Esophagus (tissue), 2 donors: ENCODE measurements around the gene MSRB3. TPM values are rescaled to one million over a fixed set of nuclear protein-coding genes. Genes with fewer than 3 reads are reported as not detected.

Experiments used
- H3K27ac ChIP-seq, 2 donors: one replicate each; pipeline ENCODE4 v1.5.1; 2013; ENCODE audit warnings: low read depth in 2 of 2, mild to moderate bottlenecking in 2 of 2, inconsistent platforms in 1 of 2, low read length in 1 of 2, moderate library complexity in 1 of 2
- H3K27me3 ChIP-seq, 2 donors: one replicate each; pipeline ENCODE4 v1.6.1; 2013; ENCODE audit warnings: low read length in 2 of 2, control low read depth in 1 of 2, mild to moderate bottlenecking in 1 of 2; ENCODE audit not compliant: insufficient read depth in 2 of 2, control insufficient read depth in 1 of 2
- H3K36me3 ChIP-seq, 2 donors: one replicate each; pipeline ENCODE4 v1.6.1; 2013; ENCODE audit warnings: low read length in 1 of 2; ENCODE audit not compliant: control insufficient read depth in 2 of 2, insufficient read depth in 2 of 2
- H3K4me1 ChIP-seq, 2 donors: one replicate each; pipeline ENCODE4 v1.6.1; 2013; ENCODE audit warnings: low read length in 1 of 2; ENCODE audit not compliant: control insufficient read depth in 2 of 2, insufficient read depth in 2 of 2
- H3K4me3 ChIP-seq, 2 donors: one replicate each; pipeline ENCODE4 v1.5.1; 2013; ENCODE audit warnings: low read length in 2 of 2, mild to moderate bottlenecking in 2 of 2, low read depth in 1 of 2, moderate library complexity in 1 of 2
- H3K9me3 ChIP-seq, 2 donors: one replicate each; pipeline ENCODE4 v1.6.1; 2013; ENCODE audit warnings: mild to moderate bottlenecking in 2 of 2, low read depth in 1 of 2, low read length in 1 of 2, moderate library complexity in 1 of 2; ENCODE audit not compliant: control insufficient read depth in 2 of 2, insufficient read depth in 1 of 2
- WGBS, 2 donors: extraction: QIAGEN DNeasy Blood & Tissue Kit; methylation state at CpG; one replicate each; pipeline ENCODE4 v1.1.7; 2013; 5-methylcytosine and 5-hydroxymethylcytosine counted together
- polyA plus RNA-seq, 2 donors: library from polyadenylated mRNA; stranded (reverse); fragments of 200-250 nt; gene quantifications; one replicate each; pipeline ENCODE4 v1.2.3, GENCODE V29; 2013
- donor health status: healthy with polysubstance abuse.
- donor health status: Bipolar disorder and iron deficiency.

The MSRB3 gene
- polyA plus RNA-seq, 2 donors, result 5.4 to 14.8 TPM

DNA sequence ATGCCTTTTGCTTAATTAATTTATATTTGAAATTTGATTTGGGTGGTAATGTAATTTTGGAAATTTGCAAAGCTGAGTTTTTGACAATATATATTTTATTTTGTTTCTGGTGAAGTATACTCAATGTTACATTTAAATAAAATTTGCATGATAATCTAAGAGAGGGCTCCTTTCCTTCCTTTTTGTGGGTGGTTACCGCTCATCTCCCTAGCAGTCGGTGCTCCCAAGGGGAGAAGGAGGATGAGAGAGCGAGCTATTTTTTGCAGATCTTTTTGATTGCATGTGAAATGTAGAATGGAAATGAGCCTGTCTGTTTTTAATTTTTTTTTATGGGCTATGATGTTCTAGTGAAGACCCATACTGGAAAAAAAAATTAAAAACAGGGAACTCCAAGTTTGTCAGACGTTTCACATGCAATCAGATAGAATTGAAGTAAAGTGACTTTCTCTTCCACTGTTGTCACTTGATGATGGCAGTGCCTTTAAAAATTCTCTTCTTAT is 39.8 kb downstream of the MSRB3 start:
- WGBS, 2 donors, result 84 to 86% methylated on average over 4 of the region's 4 CpGs
- no peaks in the 10 kb centered on the region for H3K9me3 ChIP-seq
- H3K4me3 ChIP-seq, result no peak overlapping the region
- H3K36me3 ChIP-seq, result no peaks in the 10 kb centered on the region
- no peaks in the 10 kb centered on the region for H3K27me3 ChIP-seq
- no peaks in the 10 kb centered on the region for H3K4me1 ChIP-seq
- H3K27ac ChIP-seq, result no peak overlapping the region

DNA sequence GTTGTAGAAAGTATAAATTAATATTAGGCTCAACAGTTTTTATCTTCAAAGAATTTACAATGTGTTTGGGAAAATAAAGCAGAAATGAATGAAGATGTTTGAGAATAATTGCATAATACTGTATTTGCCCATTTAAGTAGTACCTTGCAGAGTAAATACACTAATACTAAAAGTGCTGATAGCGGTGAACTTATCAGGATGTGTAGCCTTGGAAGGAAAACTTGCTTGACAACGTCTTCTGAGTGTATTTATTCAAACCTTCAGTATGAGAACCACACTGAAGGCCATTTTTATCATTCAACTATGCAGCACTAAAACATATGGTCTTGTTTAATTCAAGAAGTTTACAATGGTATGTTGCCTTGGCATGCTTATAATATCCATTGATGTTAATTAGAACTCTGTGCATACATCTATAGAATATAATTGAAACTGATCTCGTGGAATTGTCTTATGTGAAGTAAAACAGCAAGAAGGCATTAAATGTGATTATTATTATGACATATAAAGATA is 41.3 kb downstream of the MSRB3 start:
- H3K4me1 ChIP-seq, result no peaks in the 10 kb centered on the region
- no peak overlapping the region for H3K27ac ChIP-seq
- WGBS, 2 donors, result 56 to 82% methylated on average over 3 of the region's 3 CpGs
- H3K36me3 ChIP-seq, result no peaks in the 10 kb centered on the region
- H3K27me3 ChIP-seq, result no peaks in the 10 kb centered on the region
- H3K9me3 ChIP-seq, result no peaks in the 10 kb centered on the region
- H3K4me3 ChIP-seq, result no peak overlapping the region

DNA sequence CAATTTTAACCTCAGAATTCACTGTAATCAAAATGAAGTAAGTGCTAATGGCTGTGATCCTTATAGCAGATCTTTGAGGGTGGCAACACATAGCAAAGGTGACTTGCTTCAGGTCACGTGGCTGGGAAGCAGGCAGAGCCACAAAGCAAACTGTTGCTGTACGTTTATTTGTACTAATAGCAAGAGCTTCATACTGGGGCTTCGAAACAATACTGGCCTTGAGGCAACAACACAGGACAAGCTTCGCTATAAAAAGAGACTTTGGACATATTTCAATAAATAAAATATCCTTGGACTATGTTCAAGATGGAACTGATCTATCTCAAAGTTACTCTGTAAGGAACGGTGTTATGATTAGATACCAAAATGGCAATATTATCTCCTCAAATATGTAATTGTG is 44.6 kb downstream of the MSRB3 start:
- Histone ChIP-seq H3K27ac (no peak overlapping the region), H3K27me3 (no peaks in the 10 kb centered on the region), H3K36me3 (no peaks in the 10 kb centered on the region), H3K4me3 (no peak overlapping the region), H3K9me3 (no peaks in the 10 kb centered on the region), H3K4me1 (no peaks in the 10 kb centered on the region)
- WGBS, 2 donors, result 39% methylated on average over 5 of the region's 5 CpGs

DNA sequence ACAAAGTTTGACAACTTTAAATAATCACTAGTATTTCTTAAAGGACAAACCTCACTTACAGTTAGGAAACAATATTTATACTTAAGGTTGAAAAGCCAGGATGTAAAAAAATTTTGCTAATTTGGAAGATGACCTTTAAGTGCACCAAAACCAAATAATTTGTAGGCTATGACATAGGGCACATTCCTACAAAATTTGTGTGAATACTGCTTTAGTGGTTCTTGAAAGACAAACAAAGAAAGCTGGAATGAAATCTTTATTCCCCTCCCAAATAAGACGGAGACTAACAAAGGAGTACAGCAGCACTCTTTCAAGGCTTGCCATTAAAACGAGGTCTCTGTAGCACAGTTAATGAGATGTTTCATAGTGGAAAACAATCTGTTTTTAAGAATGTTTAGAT is 45.6 kb downstream of the MSRB3 start:
- no peaks in the 10 kb centered on the region for H3K9me3 ChIP-seq
- no peaks in the 10 kb centered on the region for H3K4me1 ChIP-seq
- no peak overlapping the region for H3K4me3 ChIP-seq
- no peaks in the 10 kb centered on the region for H3K27me3 ChIP-seq
- H3K36me3 ChIP-seq, result no peaks in the 10 kb centered on the region
- no peak overlapping the region for H3K27ac ChIP-seq
- 45 to 51% methylated on average over 2 of the region's 2 CpGs for WGBS, 2 donors

- 82 to 88% methylated on average over 3 of the region's 3 CpGs for WGBS, 2 donors
- Histone ChIP-seq H3K27me3 (no peaks in the 10 kb centered on the region), H3K27ac (no peak overlapping the region), H3K36me3 (no peaks in the 10 kb centered on the region), H3K4me3 (no peak overlapping the region), H3K9me3 (no peaks in the 10 kb centered on the region), H3K4me1 (no peaks in the 10 kb centered on the region)
Measured at GRCh38 chr12:65324551-65324950, 46.1 kb downstream of the MSRB3 start.

- Histone ChIP-seq H3K4me3 (no peak overlapping the region), H3K4me1 (no peaks in the 10 kb centered on the region), H3K27me3 (no peaks in the 10 kb centered on the region), H3K27ac (no peak overlapping the region), H3K9me3 (no peaks in the 10 kb centered on the region), H3K36me3 (no peaks in the 10 kb centered on the region)
- 89 to 90% methylated on average over 5 of the region's 5 CpGs for WGBS, 2 donors
Measured at GRCh38 chr12:65325183-65325582, 46.7 kb downstream of the MSRB3 start.

- no peaks in the 10 kb centered on the region for H3K27me3 ChIP-seq
- no peak overlapping the region for H3K27ac ChIP-seq
- peaks cover 0 to 2% of the 10 kb centered on the region in 2 donors for H3K4me1 ChIP-seq
- no peak overlapping the region for H3K4me3 ChIP-seq
- H3K36me3 ChIP-seq, result peaks cover 0 to under 1% of the 10 kb centered on the region in 2 donors
- H3K9me3 ChIP-seq, result no peaks in the 10 kb centered on the region
- WGBS, 2 donors, result 72 to 73% methylated on average over 5 of the region's 5 CpGs
Measured at GRCh38 chr12:65326616-65327015, 48.1 kb downstream of the MSRB3 start.

DNA sequence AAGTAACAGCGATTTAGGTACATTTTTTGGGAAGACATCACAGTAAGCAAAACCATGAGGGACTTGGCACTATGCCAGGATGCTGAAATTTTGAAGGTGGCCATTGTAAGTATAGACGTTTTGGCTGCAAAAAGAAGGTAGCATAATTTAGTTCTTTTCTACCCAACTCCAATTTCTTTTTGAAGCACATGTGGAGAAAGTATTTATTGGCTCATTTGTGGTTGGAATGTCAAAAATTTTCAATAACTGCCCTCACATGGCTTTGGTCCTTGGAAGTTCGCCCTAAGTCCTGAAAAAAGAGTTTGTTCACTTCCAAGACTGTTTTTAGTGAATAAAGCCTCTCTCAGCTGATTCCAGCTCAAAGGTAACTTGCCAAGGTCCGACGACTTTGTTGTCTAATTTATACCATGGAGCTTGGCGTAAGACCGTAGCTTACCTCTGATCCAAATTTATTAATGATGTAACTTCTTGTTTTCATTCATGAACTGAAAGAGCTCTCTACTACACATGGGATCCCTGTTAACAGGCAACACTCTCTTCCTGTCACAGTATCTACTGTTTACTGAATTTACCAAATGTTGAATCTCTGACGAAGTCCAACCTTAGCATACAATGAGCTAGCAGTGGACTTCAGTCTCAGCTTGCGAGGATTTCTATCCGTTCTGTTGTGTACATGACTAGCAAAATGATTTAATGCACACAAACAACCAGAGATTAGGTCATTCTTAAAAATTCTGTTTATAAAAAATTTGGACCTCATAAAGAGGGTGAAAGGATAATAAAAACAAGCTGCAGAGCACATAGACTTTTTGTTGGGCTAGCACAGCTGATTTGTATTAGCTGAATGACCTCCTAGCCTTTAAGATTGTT is 49.0 kb downstream of the MSRB3 start:
- 58% methylated on average over 10 of the region's 10 CpGs for WGBS, 2 donors
- H3K36me3 ChIP-seq, result peaks cover 0 to 4% of the 10 kb centered on the region in 2 donors
- no peaks in the 10 kb centered on the region for H3K27me3 ChIP-seq
- no peak overlapping the region for H3K27ac ChIP-seq
- no peak overlapping the region for H3K4me3 ChIP-seq
- H3K4me1 ChIP-seq, result peaks cover 0 to 2% of the 10 kb centered on the region in 2 donors
- H3K9me3 ChIP-seq, result no peaks in the 10 kb centered on the region

- Histone ChIP-seq H3K9me3 (no peaks in the 10 kb centered on the region), H3K4me1 (peaks cover 0 to 2% of the 10 kb centered on the region in 2 donors), H3K27ac (no peak overlapping the region), H3K27me3 (no peaks in the 10 kb centered on the region), H3K4me3 (no peak overlapping the region), H3K36me3 (peaks cover 0 to 4% of the 10 kb centered on the region in 2 donors)
- WGBS, 2 donors, result 81 to 84% methylated on average over 3 of the region's 3 CpGs
Measured at GRCh38 chr12:65329721-65330120, 51.2 kb downstream of the MSRB3 start.

DNA sequence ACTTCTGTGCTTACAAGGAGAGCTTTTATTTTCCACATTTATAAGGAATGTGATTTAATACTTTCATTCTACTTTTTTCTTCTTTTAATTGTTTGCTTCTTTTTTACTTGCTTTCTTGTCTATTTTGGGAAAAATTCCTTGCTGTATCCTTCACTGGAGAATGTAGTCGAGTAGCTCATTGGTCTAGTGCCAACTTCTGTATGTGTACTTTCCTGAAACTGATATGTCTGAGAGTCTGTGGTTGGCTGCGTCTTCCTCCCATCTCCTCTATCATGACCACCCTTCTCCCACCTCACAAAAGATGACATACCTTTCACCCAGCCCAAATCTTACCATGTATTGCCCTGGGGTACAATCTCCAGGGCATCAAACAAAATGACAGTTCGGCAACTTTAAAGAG is 51.8 kb downstream of the MSRB3 start:
- Histone ChIP-seq H3K4me1 (peaks cover 0 to 2% of the 10 kb centered on the region in 2 donors), H3K27me3 (no peaks in the 10 kb centered on the region), H3K27ac (no peak overlapping the region), H3K36me3 (peaks cover 0 to 4% of the 10 kb centered on the region in 2 donors), H3K9me3 (no peaks in the 10 kb centered on the region), H3K4me3 (no peak overlapping the region)
- 62 to 66% methylated on average over 3 of the region's 3 CpGs for WGBS, 2 donors
